GM23248 (cell line): Measurements from ENCODE around the gene OSBP2. TPM values are rescaled to one million over a fixed set of nuclear protein-coding genes. Genes with fewer than 3 reads are reported as not detected.
A peak's percentile ranks its signal among the peaks of the same experiment; 100 is the strongest.

Source experiments
- DNase-seq: peaks from one replicate; pipeline ENCODE4 v3.0.0-alpha.2; 2015
- H2AFZ ChIP-seq: fragments of 200-600 bp; sonication (generic); 2 replicates; pipeline ENCODE4 v1.6.1; 2016; ENCODE audit warnings: antibody characterized with exemption
- H3F3A ChIP-seq: fragments of 200-600 bp; sonication (generic); 2 replicates; pipeline ENCODE4 v1.6.1; 2016; ENCODE audit warnings: mild to moderate bottlenecking, antibody characterized with exemption, mixed run types; ENCODE audit not compliant: insufficient read depth
- H3K27ac ChIP-seq: fragments of 200-600 bp; sonication (generic); 2 replicates; pipeline ENCODE4 v1.5.1; 2016; ENCODE audit warnings: mild to moderate bottlenecking
- H3K27me3 ChIP-seq: fragments of 200-600 bp; sonication (generic); replicated peaks from 2 replicates; pipeline ENCODE4 v1.6.1; 2016; ENCODE audit warnings: mild to moderate bottlenecking; ENCODE audit not compliant: insufficient read depth
- H3K36me3 ChIP-seq: fragments of 200-600 bp; sonication (generic); 2 replicates; pipeline ENCODE4 v1.6.1; 2016; ENCODE audit warnings: low read depth, mild to moderate bottlenecking
- H3K4me1 ChIP-seq: fragments of 200-600 bp; sonication (generic); 2 replicates; pipeline ENCODE4 v1.6.1; 2016; ENCODE audit warnings: mild to moderate bottlenecking; ENCODE audit not compliant: insufficient read depth
- H3K4me2 ChIP-seq: fragments of 200-600 bp; sonication (generic); one replicate; pipeline ENCODE4 v1.6.1; 2016; ENCODE audit warnings: mild to moderate bottlenecking; ENCODE audit not compliant: unreplicated experiment
- H3K4me3 ChIP-seq: fragments of 200-600 bp; sonication (generic); 2 replicates; pipeline ENCODE4 v1.5.1; 2016; ENCODE audit warnings: mild to moderate bottlenecking
- H3K79me2 ChIP-seq: fragments of 200-600 bp; sonication (generic); 2 replicates; pipeline ENCODE4 v1.6.1; 2016; ENCODE audit warnings: mild to moderate bottlenecking; ENCODE audit not compliant: insufficient read depth
- H3K9ac ChIP-seq: fragments of 200-600 bp; sonication (generic); 2 replicates; pipeline ENCODE4 v1.6.1; 2016; ENCODE audit warnings: mild to moderate bottlenecking
- H3K9me2 ChIP-seq: fragments of 200-600 bp; sonication (generic); 2 replicates; pipeline ENCODE4 v1.6.1; 2016; ENCODE audit warnings: mixed run types, mild to moderate bottlenecking, moderate library complexity; ENCODE audit not compliant: insufficient read depth
- H3K9me3 ChIP-seq: fragments of 200-600 bp; sonication (generic); one replicate; pipeline ENCODE4 v1.6.1; 2017; ENCODE audit warnings: low read depth
- H4K20me1 ChIP-seq: fragments of 200-600 bp; sonication (generic); 2 replicates; pipeline ENCODE4 v1.6.0; 2016; ENCODE audit not compliant: insufficient read depth
- EZH2 ChIP-seq: fragments of 200-600 bp; sonication (generic); IDR thresholded peaks from 2 replicates; pipeline ENCODE4 v1.6.1; 2018; ENCODE audit warnings: antibody characterized with exemption, mild to moderate bottlenecking; ENCODE audit not compliant: insufficient read depth, poor library complexity, severe bottlenecking
- EZH2phosphoT487 ChIP-seq: fragments of 200-600 bp; sonication (generic); IDR thresholded peaks from 2 replicates; pipeline ENCODE4 v1.6.1; 2018; ENCODE audit warnings: antibody characterized with exemption, moderate library complexity, mild to moderate bottlenecking, low read depth; ENCODE audit not compliant: insufficient read depth
- WGBS, 2 experiments: methylation state at CpG; one replicate each; pipeline ENCODE4 v1.1.6; 2015 to 2017; ENCODE audit warnings: low lambda C conversion rate in 2 of 2, low coverage in 1 of 2; ENCODE audit errors: missing lambda C conversion rate in 2 of 2; 5-methylcytosine and 5-hydroxymethylcytosine counted together
- in situ Hi-C: fragments of 300-500 bp; cut with MboI; formaldehyde crosslinking; loops from 2 replicates; pipeline ENCODE4 v1.15.0; 2020
- polyA plus RNA-seq: library from polyadenylated mRNA; unstranded; fragments of >200 nt; fragmentation: Nextera tagmentation; extraction: Ambion mirVana; gene quantifications from 2 replicates; pipeline ENCODE4 v1.2.1, GENCODE V29; 2016
- total RNA-seq: library from RNA; depleted of rRNA; stranded (reverse); fragments of >200 nt; shearing (Covaris generic); gene quantifications from 2 replicates; pipeline ENCODE4 v1.2.3, GENCODE V29; 2014

The OSBP2 gene
- total and polyA plus RNA-seq, 2 experiments from 2014 or later: 1.1 to 1.3 TPM

DNA sequence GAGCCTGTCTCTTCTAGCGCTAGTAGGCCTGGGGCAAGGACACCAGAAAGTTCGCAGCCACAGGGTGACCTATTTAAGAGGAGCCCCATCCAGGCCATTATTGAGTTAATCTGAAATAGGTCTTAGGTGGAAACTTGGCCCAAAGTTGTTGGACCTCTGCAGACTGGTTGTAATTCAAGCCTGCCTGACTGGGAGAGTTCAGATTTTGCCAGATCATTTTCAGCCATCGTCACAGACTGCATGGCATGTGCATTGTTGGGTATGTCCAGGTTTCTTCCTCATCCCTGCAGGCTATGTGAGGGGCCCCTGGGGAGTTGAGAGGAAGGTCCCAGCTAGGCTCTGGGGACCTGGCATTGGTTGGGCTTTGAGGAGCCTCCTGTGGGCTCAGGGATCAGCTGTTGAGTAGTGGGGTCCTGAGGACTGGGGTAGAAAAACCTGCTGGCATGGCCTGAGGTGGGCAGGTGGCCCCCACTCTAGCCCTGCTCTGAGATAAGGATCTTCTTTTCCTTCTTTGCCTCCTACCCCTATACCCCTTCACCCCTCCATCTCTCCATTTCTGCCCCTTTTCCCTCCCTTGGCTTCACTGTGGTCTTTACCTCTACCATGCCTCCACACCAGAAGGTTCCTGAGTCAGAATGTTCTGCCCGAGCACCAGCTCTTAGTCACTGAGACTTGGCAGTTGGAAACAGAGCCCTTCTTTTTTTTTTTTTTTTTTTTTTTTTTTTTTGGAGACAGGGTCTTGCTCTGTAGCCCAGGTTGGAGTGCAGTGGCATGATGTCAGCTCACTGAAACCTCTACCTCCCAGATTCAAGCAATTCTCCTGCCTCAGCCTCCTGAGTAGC lies 161.2 kb downstream of the OSBP2 start:
- no peaks in the 10 kb centered on the region for H3K36me3 ChIP-seq
- WGBS, 2 experiments: 71 to 80% methylated on average over 4 of the region's 4 CpGs

DNA sequence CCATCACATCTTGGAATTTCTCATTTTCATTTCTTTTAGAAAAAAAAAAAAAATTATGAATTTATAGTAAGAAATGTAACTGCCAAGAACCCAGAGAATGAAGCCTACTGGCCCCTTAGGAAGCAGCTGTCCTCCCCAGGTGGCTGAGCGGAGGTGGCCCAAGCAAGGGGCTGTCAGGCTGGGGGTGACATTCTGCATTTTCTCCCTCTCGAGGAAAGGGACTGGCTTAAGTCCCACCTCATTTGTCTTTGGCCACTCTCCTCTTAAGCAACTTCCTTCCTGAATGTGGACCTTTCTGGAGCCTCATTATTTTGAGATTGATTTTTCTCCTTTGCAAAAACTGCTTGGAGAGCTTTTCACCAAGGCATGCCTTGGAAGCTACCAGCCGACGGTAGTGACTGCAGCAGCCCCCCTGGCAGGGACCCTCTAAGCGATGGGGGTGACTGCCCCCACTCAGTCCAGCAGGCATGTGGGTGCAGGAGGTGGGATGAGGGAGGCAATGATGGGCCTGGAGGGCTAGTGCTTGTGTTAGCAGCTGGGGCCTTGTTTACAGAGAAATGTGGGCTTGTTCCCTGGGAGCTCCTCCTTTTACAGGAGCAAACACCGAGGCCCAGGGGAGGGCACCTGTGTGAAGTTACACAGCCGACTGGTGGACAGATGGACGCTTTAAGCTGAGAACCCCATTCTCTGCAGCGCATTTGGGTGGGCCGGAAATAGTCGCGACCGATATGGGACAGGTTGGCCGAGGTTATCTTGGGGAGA lies 162.2 kb downstream of the OSBP2 start:
- Histone ChIP-seq H3K9me2 (no peaks in the 10 kb centered on the region), H2AFZ (no peak overlapping the region), H3K4me3 (no peak overlapping the region), H3K4me2 (no peak overlapping the region), H3K4me1 (no peaks in the 10 kb centered on the region), H3K36me3 (no peaks in the 10 kb centered on the region), H4K20me1 (no peaks in the 10 kb centered on the region), H3K27ac (no peak overlapping the region), H3K79me2 (no peaks in the 10 kb centered on the region), H3F3A (no peaks in the 10 kb centered on the region), H3K9me3 (no peaks in the 10 kb centered on the region), H3K27me3 (no peaks in the 10 kb centered on the region), H3K9ac (no peak overlapping the region)
- no peak for DNase-seq
- in situ Hi-C loops: no loop called here
- 66 to 73% methylated on average over 14 of the region's 14 CpGs for WGBS, 2 experiments
- no peak for TF ChIP-seq EZH2
- no peak for TF ChIP-seq EZH2phosphoT487

More for the DNA sequence above, 161.2 kb downstream of the OSBP2 start:
- H3K9me2 ChIP-seq: no peaks in the 10 kb centered on the region
- H3K27me3 ChIP-seq: no peaks in the 10 kb centered on the region
- no peak overlapping the region for H3K4me2 ChIP-seq
- in situ Hi-C loops: no loop called here
- no peaks in the 10 kb centered on the region for H3K9me3 ChIP-seq
- H3F3A ChIP-seq: no peaks in the 10 kb centered on the region
- no peak overlapping the region for H3K27ac ChIP-seq
- no peaks in the 10 kb centered on the region for H3K4me1 ChIP-seq
- H2AFZ ChIP-seq: no peak overlapping the region
- H3K79me2 ChIP-seq: no peaks in the 10 kb centered on the region
- no peaks in the 10 kb centered on the region for H4K20me1 ChIP-seq
- DNase-seq: peak; percentile 46
- H3K9ac ChIP-seq: no peak overlapping the region
- H3K4me3 ChIP-seq: no peak overlapping the region
- no peak for TF ChIP-seq EZH2phosphoT487
- no peak for TF ChIP-seq EZH2

DNA sequence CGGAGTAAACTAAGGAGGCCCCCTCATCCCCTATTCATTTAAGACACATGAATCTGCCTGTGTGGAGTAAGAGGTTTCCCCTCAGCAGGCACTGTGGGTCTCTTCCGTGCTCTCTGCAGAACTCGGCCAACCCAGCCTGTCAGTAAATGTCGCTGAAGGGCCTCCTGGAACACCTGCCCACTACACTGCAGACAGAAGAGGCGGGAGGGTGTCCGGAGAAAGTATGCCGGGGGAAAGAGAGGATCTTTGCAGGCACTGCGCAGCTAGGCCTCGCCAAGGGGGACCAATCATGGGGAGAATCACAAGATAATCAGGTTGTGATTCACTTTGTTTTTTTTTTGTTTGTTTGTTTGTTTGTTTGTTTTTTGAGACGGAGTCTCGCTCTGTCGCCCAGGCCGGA lies 163.1 kb downstream of the OSBP2 start:
- H3K27ac ChIP-seq: no peak overlapping the region
- in situ Hi-C loops: no loop called here
- H3K4me1 ChIP-seq: no peaks in the 10 kb centered on the region
- no peaks in the 10 kb centered on the region for H3K27me3 ChIP-seq
- no peak overlapping the region for H3K4me2 ChIP-seq
- TF ChIP-seq EZH2 (no peak), EZH2phosphoT487 (no peak)
- H3K36me3 ChIP-seq: no peaks in the 10 kb centered on the region
- H3K9me3 ChIP-seq: no peaks in the 10 kb centered on the region
- no peak overlapping the region for H2AFZ ChIP-seq
- H3K4me3 ChIP-seq: no peak overlapping the region
- no peaks in the 10 kb centered on the region for H3K9me2 ChIP-seq
- H3K9ac ChIP-seq: no peak overlapping the region
- no peaks in the 10 kb centered on the region for H4K20me1 ChIP-seq
- H3F3A ChIP-seq: no peaks in the 10 kb centered on the region
- H3K79me2 ChIP-seq: no peaks in the 10 kb centered on the region
- no peak for DNase-seq
- 87 to 93% methylated on average over 13 of the region's 13 CpGs for WGBS, 2 experiments

DNA sequence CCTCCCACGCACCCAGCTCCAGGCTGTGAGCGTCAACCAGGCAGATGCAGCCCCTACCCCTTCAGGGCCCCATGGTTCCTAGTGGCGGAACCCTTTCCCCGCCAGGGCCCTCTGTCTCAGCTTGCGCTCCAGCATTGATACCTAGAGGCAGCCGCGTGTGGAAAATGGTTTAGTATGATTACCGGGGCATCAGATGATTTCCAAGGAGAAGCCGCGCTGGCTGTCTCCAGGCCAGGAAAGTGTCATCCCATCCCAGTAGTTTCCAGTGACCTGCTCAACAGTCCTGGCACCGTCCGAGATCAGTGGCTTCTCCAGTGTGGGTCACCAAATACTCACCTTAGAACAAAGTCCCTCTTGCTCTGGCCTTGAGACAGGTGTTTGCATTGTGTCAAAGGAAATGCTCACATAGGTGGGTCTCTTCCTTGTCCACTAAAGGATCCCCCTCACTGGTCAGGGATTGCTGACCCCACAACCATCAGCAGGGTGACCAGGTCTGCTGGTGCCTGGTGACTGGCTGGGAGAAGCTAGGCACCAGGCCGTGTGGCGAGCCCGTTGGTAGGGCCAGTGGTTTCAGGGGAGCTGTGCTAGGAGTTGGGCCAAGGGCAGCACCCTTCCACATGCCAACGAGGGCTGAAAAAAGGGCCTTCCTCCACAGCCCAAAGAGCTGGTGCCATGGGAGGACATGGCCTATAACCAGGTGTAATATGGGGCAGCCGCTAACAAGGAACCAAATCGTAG lies 164.5 kb downstream of the OSBP2 start:
- Histone ChIP-seq H3K27me3 (no peaks in the 10 kb centered on the region), H3K4me1 (no peaks in the 10 kb centered on the region), H2AFZ (no peak overlapping the region), H4K20me1 (no peaks in the 10 kb centered on the region), H3K9ac (no peak overlapping the region), H3K9me2 (no peaks in the 10 kb centered on the region), H3K36me3 (no peaks in the 10 kb centered on the region), H3K4me2 (no peak overlapping the region), H3K4me3 (no peak overlapping the region), H3K27ac (no peak overlapping the region), H3K79me2 (no peaks in the 10 kb centered on the region), H3K9me3 (no peaks in the 10 kb centered on the region), H3F3A (no peaks in the 10 kb centered on the region)
- in situ Hi-C loops: no loop called here
- no peak for DNase-seq
- WGBS, 2 experiments: 83% methylated on average over 18 of the region's 18 CpGs
- no peak for TF ChIP-seq EZH2
- TF ChIP-seq EZH2phosphoT487: no peak
